GM19455 (cell line): ENCODE results near the gene TEFM.
"Not testable (repeated sequence)": the region's sequence is repeated elsewhere in the genome, so short reads cannot be mapped to it uniquely, and the experiment has no call there.

Source experiments
- ATAC-seq: cut with Tn5 transposase; IDR thresholded peaks from one replicate; pipeline ENCODE4 v1.9.1; 2021; ENCODE audit not compliant: unreplicated experiment

TEFM gene

DNA sequence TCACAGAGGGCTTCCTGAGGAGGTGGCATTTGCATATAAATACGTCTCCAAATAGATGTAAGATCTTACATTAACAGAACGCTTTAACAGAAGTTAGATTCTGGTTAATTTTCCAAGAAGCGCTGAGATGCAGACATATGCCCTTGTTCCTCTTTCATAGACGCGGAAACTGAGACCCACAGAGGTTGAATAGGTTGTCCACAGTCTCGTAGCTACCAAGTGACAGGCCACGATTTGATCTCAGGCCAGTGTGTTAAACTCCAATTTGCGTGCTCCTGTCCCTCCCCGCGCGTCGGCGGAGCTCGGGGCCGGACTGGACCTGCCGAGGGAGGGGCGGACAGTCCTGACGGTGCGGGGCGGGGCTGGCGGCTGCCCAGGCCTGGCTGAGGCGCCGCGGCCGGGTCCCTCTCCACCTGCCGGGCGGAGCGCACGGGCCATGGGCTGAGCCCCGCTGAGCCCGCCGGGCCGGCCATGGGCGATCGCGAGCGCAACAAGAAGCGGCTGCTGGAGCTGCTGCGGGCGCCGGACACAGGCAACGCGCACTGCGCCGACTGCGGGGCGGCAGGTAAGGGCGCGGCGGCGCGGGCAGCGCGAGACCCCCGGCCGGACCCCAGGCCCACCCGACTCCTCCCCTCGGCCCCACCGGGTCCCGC is 15.6 kb upstream of the TEFM start, which contains the start of gene ADAP2:
TSS of gene ADAP2 (plus strand) at position 402 of the 653 bp plus-strand sequence. CDS start at position 472, 70 bp downstream.
- no peak for ATAC-seq

DNA sequence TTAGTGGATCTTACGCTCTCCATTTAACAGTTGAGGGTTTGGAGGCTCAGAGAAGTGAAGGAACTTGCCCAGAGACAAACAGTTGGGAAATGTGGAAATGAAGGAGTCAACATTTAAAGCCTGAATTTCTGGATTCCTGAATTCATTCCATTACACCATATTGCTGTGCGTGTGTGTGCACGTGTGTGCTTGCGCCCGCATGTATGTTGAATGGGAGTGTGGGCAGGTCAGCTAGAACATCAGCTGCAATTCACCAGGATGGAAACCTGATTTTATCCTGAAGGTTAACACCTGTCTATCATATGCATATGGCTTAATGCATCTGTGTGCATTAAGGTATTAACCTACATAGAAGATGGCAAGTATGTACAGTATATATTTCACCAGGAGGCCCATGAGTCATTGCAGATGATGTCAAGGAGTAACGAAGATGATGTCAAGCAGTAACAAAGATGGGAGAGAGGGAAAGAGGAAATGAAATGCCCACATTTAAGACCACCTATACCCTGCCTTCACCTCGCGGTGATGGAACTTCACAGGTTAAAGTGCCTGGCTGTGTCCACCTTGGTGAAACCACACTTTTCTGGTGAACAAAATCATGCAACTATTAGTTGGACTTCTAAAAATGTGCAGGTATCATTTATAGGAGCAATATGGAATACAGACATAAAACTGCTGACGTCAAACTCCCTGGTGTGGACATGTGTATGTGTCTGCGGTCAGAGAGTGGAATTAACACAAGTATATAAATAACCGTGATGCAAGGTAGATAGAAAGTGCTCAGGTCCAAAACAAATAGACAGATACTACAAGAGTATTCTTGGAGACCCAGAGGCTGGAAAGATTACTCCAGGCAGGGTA is 14.9 kb upstream of the TEFM start:
- ATAC-seq = no peak

DNA sequence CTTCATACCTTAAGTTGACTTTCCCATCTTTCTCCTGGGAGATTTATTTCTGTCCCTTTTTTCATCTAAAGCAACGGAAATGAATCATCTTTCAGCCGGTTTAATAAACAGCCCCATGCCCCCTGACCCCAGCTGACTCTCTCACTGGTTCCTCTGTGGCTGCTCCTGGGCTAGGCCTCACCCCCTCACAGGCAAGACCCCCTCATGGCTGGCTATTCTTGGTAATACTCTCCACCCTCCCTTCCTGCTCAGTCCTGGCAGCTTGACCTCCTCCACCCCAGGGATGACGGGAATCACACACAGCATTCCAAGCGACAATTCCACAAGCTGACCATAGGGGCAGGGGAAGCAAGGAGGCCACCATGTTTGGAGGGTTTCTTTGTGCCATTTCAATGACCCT is 14.2 kb upstream of the TEFM start:
- ATAC-seq = no peak

DNA sequence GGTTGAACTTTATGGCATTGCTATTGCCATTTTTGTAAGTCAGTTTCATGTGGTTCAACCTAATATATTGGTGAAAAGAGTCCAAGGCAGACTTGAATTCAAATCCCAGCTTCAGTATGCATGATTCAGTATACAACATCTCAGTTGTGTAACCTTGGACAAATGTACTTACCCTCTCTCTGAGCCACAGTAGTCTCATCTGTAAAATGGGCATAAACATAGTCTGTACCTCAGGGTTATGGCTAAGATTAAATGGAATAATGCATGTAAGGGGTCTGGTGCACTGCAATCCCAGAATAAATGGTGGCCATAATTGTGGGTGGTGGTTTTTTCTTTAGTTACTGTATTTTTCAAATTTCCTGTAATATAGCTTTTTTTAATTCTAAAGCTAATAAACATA is 11.0 kb upstream of the TEFM start:
- no peak for ATAC-seq

DNA sequence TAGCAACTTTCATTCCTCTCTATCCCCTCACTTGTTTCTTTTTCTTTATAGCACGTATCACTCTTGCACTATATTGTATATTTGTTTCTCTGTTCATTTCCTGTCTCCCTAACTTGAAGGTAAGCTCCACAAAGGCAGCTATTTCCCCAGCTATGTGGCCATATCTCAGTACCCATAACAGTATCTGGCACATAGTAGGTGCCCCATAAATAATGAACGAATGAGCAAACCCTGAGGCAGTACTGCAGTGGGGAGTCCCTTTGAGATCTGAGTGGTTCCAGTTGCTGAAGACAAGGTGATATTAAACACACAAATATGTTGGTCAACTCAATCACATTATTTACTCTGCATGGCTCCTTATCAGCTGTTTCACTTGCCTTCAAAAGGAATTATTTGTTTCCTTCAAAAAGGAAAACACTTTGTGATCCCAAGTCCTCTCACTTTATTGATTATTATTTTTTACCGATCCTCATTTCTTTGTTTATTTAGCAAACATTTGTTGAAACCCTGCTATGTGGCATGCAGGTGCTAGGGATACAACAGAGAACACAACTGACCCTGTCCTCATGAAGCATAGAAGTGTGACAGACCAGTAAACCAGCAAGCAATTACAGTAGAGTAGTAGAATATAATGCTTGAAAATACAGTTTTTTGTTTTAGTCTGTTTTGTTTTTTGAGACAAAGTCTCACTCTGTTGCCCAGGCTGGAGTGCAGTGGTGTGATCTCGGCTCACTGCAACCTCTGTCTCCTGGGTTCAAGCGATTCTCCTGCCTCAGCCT is 10.0 kb upstream of the TEFM start:
- ATAC-seq = no peak

DNA sequence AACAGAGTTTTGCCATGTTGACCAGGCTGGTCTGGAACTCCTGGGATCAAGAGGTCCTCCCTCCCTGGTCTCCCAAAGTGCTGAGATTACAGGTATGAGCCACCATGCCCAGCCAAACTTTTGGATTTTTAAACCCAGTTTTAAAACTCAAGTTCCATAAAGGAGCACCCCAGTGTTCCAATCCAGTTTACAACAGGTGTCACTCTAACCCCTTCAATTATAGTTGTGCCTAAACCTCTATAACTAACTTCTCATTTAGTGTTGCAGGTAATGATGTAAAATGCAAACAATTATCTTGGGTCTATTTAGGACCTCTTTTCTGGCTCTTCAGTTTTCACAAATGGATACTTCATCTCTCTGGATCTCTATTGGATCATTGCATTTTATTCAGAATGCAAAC is 7.9 kb upstream of the TEFM start:
- no peak for ATAC-seq

DNA sequence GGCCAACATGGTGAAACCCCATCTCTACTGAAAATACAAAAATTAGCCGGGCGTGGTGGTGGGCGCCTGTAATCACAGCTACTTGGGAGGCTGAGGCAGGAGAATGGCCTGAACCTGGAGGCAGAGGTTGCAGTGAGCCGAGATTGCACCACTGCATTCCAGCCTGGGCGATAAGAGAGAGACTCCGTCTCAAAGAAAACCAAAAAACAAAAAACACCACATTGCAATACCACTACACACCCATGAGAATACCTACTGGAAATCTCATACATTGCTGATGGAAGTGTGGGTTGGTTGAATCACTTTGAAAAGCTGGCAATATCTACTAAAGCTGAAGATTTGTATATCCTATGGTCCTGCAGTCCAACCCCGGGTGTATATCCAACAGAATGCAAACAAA is 4.1 kb upstream of the TEFM start:
- ATAC-seq = not testable (repeated sequence)

DNA sequence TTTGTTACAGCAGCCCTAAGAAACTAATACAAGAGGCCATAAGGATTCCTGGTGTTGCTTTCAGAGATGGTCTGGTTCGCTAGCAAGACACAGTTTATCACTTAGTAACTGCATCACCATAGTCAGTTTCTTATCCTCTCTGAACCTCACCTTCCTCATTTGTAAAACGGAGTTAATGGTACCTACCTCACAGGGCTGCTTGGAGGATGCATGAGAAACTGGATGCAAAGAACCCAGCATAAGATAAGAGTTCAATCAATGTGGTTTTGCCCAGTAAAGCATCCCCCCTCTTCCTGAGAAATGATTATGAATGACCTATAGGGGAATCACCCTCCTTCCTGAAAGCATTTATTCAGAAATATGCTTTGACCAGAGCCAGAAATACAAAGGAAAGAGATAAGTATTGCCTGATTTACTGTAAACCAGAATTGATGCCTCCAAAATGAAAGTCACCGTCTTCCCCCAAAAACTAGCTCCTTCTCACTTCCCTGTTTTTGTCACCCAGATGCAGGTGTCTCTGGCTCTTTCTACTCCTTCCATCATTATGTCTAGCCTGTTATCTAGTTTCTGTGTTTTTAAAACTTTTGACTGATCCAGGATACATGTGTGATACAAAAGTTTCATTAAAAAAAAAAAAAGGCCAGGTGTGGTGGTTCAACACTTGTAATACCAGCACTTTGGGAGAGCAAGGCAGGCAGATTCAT is 2.8 kb upstream of the TEFM start:
- no peak for ATAC-seq

DNA sequence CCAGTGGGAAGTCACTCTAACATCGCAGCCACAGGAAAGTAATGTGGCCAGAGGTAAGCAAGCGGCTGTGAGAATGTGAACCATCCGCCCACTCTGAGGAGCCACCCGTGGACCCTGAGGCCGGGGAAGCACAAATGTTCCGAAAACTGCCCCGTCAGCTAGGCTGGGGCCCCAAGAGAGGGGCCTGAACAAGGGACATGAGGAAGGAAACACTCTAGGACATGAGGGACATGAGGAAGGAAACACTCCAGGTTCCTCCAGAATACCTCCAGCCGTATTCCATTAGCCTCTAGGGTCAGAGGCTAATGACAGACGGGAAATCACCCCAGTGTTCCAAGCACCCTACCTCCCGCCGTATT is 317 bp downstream of the TEFM start:
- no peak for ATAC-seq

DNA sequence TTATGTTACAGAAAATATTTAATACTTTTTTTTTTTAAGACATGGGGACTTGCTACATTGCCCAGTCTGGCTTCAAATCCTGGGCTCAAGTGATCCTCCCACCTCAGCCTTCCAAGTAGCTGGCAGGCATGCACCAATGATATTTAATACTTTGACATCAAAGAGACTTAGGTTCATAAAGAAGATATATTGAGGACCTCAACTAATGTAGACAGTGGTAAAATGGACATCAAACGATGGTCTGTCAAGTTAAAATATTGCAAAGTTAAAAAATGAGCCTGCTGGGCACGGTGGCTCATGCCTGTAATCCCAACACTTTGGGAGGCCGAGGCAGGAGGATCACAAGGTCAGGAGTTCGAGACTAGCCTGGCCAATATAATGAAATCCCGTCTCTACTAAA is 8.7 kb downstream of the TEFM start:
- ATAC-seq = no peak

DNA sequence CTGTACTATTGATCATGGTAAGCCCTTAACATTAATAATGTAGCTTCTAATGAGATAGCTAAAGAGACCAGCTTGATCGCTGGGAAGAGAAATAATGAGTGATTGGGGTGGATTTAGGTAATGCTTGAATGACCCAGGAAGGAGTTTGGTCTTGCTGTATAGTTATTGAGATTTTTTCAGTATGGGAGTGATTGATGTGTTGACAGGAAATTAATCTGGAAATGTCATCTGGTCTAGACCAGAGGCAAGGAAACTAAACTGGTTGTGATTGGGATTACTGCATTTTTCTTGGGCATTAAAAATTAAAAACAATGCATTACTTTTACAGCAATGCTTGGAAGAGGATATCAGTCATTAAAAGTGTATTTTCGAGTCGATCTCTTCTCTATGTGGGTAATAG is 11.8 kb downstream of the TEFM start:
- ATAC-seq = no peak

DNA sequence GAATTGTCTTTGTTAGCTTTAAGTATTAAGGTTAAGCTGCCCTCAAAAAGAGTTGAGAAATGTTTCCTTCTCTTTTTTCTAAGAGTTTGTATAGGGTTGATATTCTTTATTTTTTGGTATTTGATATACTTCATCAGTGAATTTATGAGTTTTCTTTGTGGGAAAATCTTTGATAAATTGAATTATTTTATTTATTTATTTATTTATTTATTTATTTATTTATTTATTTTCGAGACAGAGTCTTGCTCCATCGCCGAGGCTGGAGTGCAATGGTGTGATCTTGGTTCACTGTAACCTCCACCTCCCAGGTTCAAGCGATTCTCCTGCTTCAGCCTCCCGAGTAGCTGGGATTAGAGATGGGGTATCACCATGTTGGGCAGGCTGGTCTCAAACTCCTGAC is 19.9 kb downstream of the TEFM start:
- no peak for ATAC-seq

DNA sequence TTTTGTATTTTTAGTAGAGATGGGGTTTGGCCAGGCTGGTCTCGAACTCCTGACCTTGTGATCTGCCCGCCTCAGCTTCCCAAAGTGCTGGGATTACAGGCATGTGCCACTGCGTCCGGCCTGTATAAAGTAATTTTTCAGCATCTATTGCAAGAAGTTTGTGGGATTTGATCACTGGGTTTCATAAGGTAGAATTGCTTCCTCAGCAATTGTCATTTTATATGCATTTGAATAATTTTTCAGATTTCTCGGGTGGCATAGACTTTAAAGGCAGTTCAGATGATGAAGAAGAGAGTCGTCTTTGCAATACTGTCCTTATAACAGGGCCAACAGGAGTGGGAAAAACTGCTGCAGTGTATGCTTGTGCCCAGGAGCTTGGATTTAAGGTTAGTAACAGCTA is 37.0 kb downstream of the TEFM start:
- ATAC-seq = no peak

DNA sequence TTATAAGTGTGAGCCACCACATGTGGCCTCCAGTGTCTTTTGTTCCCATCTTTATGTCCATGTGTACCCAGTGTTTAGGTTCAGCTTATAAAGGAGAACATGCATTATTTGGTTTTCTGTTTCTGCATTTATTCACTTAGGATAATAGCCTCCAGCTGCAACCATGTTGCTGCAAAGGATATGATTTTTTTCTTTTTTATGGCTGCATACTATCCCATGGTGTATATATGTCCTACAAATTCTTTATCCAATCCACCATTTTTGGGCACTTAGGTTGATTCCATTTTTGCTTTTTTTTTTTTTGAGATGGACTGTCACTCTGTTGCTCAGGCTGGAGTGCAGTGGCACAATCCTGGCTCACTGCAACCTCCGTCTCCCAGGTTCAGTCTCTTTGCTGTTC is 41.4 kb downstream of the TEFM start:
- no peak for ATAC-seq

DNA sequence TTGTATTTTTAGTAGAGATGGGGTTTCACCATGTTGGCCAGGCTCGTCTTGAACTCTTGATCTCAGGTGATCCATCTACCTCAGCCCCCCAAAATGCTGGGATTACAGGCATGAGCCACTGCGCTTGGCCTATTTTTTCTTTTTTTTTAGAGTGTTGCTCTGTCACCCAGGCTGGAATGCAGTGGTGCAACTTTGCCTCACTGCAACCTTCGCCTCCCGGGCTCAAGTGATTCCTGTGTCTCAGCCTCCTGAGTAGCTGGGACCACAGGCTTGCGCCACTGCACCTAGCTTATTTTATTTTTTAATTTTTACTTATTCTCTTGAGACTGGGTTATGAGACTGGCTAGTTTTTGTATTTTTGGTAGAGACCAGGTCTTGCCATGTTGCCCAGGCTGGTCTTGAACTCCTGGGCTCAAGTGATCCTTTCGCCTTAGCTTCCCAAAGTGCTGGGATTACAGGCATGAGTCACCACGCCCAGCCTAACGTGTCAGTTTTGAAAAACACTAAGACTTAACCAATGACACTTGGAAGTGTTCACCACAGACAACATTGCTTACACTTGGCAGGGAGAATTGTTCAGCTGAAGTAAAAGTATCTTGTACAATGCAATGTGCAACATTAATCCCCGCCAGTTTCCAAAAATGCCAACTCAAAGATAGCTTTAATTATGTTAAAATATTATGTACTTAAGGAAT is 47.3 kb downstream of the TEFM start:
- no peak for ATAC-seq

DNA sequence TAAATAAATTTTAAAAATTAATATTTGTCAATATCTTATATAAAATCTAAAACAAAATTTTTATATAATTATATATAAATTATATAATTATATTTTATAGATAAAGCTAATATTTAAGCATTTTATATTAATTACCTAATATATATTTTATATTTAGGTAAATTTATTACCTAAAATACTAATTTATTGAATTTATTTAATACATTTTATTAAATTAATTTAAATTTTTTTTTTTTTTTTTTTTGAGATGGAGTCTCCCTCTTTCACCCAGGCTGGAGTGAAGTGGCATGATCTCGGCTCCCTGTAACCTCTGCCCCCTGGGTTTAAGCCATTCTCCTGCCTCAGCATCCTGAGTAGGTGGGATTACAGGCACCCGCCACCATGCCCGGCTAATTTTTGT is 51.9 kb downstream of the TEFM start:
- ATAC-seq = no peak
